HFF-Myc (cell line): ENCODE data around the gene ANGPTL4.
"Not testable (repeated sequence)": the region's sequence is repeated elsewhere in the genome, so short reads cannot be mapped to it uniquely, and the experiment has no call there.

Experiments used
- DNase-seq: peaks from one replicate; pipeline ENCODE4 v3.0.0-alpha.2; 2011; ENCODE audit warnings: low read depth; ENCODE audit errors: extremely low read depth
- H3K4me3 ChIP-seq: replicated peaks from 2 replicates; pipeline ENCODE4 v1.5.1; 2011; ENCODE audit warnings: low read depth, mild to moderate bottlenecking, control low read depth, low read length
- CTCF ChIP-seq: IDR thresholded peaks from 2 replicates; pipeline ENCODE4 v1.5.1; 2012; ENCODE audit warnings: mild to moderate bottlenecking, low read depth, low read length, control low read depth; ENCODE audit errors: missing control alignments

The ANGPTL4 gene

GRCh38 chr19:8363803-8364771, at the start of gene ANGPTL4:
ANGPTL4 (plus strand) TSS chr19:8364155; CDS start chr19:8364322, 167 bp downstream.
- H3K4me3 ChIP-seq = peak within 1 kb of the TSS; percentile 25
- no peak for DNase-seq
- peak; percentile 10 for TF ChIP-seq CTCF

GRCh38 chr19:8314981-8315640, 48.8 kb upstream of the ANGPTL4 start:
- DNase-seq, H3K4me3 ChIP-seq: not testable (repeated sequence)

GRCh38 chr19:8316351-8317125, 47.4 kb upstream of the ANGPTL4 start:
- DNase-seq = no peak
- H3K4me3 ChIP-seq = no peak overlapping the region
- no peak for TF ChIP-seq CTCF

GRCh38 chr19:8318835-8319234, 45.1 kb upstream of the ANGPTL4 start:
- DNase-seq, H3K4me3 ChIP-seq: not testable (repeated sequence)

GRCh38 chr19:8319807-8320520, 44.0 kb upstream of the ANGPTL4 start:
- TF ChIP-seq CTCF = no peak
- peak overlapping the region; percentile 97 for H3K4me3 ChIP-seq
- no peak for DNase-seq

- peak overlapping the region; percentile 97 for H3K4me3 ChIP-seq
- DNase-seq = no peak
- TF ChIP-seq CTCF = no peak
These were observed 43.3 kb upstream of the ANGPTL4 start for GRCh38 chr19:8320564-8321066.
